ENCODE data around the gene FAM228B.

DNA sequence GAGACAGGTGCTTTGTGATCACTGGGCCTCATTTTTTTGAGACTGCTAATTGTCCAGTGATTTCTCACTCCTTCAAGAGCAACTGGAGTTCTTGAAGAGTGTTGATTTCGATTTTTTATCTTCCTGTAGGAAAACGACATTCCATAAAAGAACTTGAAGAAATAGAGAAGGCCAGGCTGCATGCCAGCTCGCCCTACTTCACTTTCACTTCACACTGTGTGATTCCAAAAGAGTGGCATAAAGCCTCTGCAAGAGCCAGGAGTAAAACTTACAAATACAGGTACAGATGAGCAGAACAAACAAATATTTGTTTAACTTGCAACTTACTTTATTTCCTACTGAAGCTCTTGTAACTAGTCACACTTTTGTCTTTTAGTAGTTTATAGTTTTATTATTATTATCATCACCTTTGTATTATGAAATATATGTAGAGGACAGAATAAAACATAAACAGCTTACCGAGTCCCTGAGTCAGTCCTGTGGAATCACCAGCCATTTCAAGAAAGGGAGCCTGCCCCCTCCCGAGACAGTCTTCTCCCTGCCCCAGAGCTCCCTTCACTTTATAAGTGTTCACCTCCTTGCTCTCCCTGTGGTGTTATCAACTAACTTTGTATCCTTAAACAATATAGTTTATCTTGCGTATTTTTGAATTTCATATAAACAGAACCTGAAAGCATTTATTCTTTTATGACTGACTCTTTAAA is 60.2 kb downstream of the FAM228B start:
- TF ChIP-seq, protein P1, sequence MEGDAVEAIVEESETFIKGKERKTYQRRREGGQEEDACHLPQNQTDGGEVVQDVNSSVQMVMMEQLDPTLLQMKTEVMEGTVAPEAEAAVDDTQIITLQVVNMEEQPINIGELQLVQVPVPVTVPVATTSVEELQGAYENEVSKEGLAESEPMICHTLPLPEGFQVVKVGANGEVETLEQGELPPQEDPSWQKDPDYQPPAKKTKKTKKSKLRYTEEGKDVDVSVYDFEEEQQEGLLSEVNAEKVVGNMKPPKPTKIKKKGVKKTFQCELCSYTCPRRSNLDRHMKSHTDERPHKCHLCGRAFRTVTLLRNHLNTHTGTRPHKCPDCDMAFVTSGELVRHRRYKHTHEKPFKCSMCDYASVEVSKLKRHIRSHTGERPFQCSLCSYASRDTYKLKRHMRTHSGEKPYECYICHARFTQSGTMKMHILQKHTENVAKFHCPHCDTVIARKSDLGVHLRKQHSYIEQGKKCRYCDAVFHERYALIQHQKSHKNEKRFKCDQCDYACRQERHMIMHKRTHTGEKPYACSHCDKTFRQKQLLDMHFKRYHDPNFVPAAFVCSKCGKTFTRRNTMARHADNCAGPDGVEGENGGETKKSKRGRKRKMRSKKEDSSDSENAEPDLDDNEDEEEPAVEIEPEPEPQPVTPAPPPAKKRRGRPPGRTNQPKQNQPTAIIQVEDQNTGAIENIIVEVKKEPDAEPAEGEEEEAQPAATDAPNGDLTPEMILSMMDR (conservative IDR thresholded peaks at IDR 0.05): no peak
- no peak for TF ChIP-seq EZH2 (IDR thresholded peaks at IDR 0.05; ENCODE audit: low read depth)

Measured in PC-9 (cell line).